Left lung (tissue), 10 donors: ENCODE data around the gene ACP6. TPM values are rescaled to one million over a fixed set of nuclear protein-coding genes. Genes with fewer than 3 reads are reported as not detected.

Experiments used
- ATAC-seq: fragments of 200-7000 bp; cut with Tn5 transposase; one replicate; pipeline ENCODE4 v1.9.1; 2020; ENCODE audit warnings: moderate library complexity
- DNase-seq, 4 donors: peaks; one replicate each; pipeline ENCODE4 v3.0.0-alpha.2; 2013 to 2020
- H3K27ac ChIP-seq, 2 donors: fragments of 200-600 bp; sonication (generic) in 1 of 2; one replicate each; pipeline versions ENCODE4 v1.5.0 to v1.8.0; 2020 to 2021
- H3K27me3 ChIP-seq, 2 donors: fragments of 200-600 bp; sonication (generic) in 1 of 2; one replicate each; pipeline versions ENCODE4 v1.5.0 to v1.8.0; 2020 to 2021
- H3K36me3 ChIP-seq, 2 donors: fragments of 200-600 bp; sonication (generic) in 1 of 2; one replicate each; pipeline versions ENCODE4 v1.5.0 to v1.8.0; 2020 to 2021
- H3K4me1 ChIP-seq, 2 donors: fragments of 200-600 bp; one replicate each; pipeline ENCODE4 v1.8.0; 2021
- H3K4me3 ChIP-seq, 2 donors: fragments of 200-600 bp; sonication (generic) in 1 of 2; one replicate each; pipeline versions ENCODE4 v1.5.0 to v1.8.0; 2020 to 2021; ENCODE audit warnings: mild to moderate bottlenecking in 1 of 2
- H3K9me3 ChIP-seq, 2 donors: fragments of 200-600 bp; sonication (generic) in 1 of 2; one replicate each; pipeline versions ENCODE4 v1.5.0 to v1.8.0; 2020 to 2021
- CTCF ChIP-seq, 2 donors: fragments of 200-600 bp; sonication (generic) in 1 of 2; IDR thresholded peaks; one replicate each; pipeline versions ENCODE4 v1.5.0 to v1.8.0; 2021; ENCODE audit warnings: antibody characterized with exemption in 2 of 2
- intact Hi-C, 2 donors: fragments of 100-400 bp; cut with DNase I; formaldehyde crosslinking; loops; one replicate each; pipeline versions ENCODE4 v1.11.2 to v1.14.2; 2022
- polyA plus RNA-seq, 6 donors: library from polyadenylated mRNA; unstranded; fragments of 120-200 nt; gene quantifications; one replicate each; pipeline ENCODE4 v1.2.1, GENCODE V29; 2013; ENCODE audit not compliant: insufficient read length in 6 of 6
- total RNA-seq, 2 donors: library from RNA; stranded (reverse); fragmentation: NEBNext Ultra II Directional; extraction: Animal tissue kit (Norgen Biotek cat#: 25700); gene quantifications; one replicate each; pipeline ENCODE4 v1.2.1, GENCODE V29; 2021
- donor health status: DM: no; HTN: yes; CAD: no.
- donor health status: DM: no; HTN: no; CAD: no.

Gene ACP6
- total and polyA plus RNA-seq, 8 donors = 14.1 to 25.2 (median 22.8) TPM

- peak; percentile 34 to 90 (median 75) for DNase-seq
- H3K4me1 ChIP-seq = peaks cover 0 to 17% of the 10 kb centered on the region in 2 donors
- H3K36me3 ChIP-seq = peaks cover 0 to 11% of the 10 kb centered on the region in 2 donors
- H3K9me3 ChIP-seq = no peaks in the 10 kb centered on the region
- H3K27me3 ChIP-seq = no peaks in the 10 kb centered on the region
- TF ChIP-seq CTCF (IDR thresholded peaks at IDR 0.05) = peak; percentile 88 to 91
- intact Hi-C loops = loop anchor here in 1 of 2 donors (10.0 kb wide), 1 partner anchor 254 kb away; no protein-coding TSS in a partner anchor
- no peak overlapping the region for H3K4me3 ChIP-seq
- peak; percentile 99 for ATAC-seq
- no peak overlapping the region for H3K27ac ChIP-seq
Measured at GRCh38 chr1:147640553-147641165, 29.7 kb downstream of the ACP6 start.

GRCh38 chr1:147636314-147636713 is 34.0 kb downstream of the ACP6 start:
- DNase-seq (no peak), ATAC-seq (no peak)
- no peaks in the 10 kb centered on the region for H3K27me3 ChIP-seq
- TF ChIP-seq CTCF (IDR thresholded peaks at IDR 0.05) = no peak
- no peaks in the 10 kb centered on the region for H3K9me3 ChIP-seq
- no peaks in the 10 kb centered on the region for H3K36me3 ChIP-seq
- peaks cover 0 to 26% of the 10 kb centered on the region in 2 donors for H3K4me1 ChIP-seq
- no peak overlapping the region for H3K4me3 ChIP-seq
- intact Hi-C loops = loop anchor here in 1 of 2 donors (10.0 kb wide), 1 partner anchor 132 kb away; no protein-coding TSS in a partner anchor
- peak overlapping the region in 1 of 2 donors; percentile 83 for H3K27ac ChIP-seq

DNA sequence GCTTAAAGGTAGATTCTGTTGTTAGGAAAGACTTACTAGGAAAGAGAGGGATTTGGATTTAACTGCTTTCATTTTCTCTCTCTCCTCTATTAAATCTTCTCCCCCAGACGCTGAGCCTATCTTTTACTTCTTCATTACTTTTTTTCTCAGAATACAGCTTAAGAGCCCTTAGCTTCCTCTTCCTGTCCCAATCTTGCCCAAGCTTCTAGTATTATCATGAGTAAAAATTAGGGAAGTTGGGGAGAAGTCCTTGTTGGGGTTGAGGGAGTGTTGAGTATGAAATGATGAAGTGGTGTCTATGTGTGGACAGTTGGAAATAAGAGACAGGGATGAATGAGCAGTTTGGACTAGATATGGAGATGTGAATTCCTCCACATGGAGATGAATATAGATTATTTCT is 35.0 kb downstream of the ACP6 start:
- intact Hi-C loops = loop anchor here in 1 of 2 donors (10.0 kb wide), 1 partner anchor 131 kb away; no protein-coding TSS in a partner anchor
- no peak for TF ChIP-seq CTCF (IDR thresholded peaks at IDR 0.05)

DNA sequence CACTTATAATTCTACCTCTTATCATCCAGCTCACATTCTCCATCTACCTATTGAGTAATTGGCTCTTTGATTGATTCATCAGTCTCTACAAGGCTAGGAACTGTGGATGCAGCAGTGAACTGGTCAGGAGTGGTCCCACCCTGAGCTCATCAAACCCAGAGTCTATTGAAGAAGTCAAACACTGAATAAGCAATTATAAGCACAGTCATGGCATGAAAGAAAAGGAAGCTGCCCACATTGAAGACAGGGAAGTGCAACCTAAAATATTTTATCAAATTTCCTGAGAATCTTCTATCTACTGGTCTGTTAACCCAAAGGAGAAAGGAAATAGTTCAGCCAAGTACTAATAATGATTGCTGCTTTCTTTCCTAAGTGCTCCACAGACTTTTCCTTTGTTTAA is 35.7 kb downstream of the ACP6 start:
- TF ChIP-seq CTCF (IDR thresholded peaks at IDR 0.05) = no peak
- H3K4me3 ChIP-seq = no peak overlapping the region
- ATAC-seq = peak; percentile 24
- no peaks in the 10 kb centered on the region for H3K27me3 ChIP-seq
- H3K4me1 ChIP-seq = peaks cover 0 to 17% of the 10 kb centered on the region in 2 donors
- no peak for DNase-seq
- intact Hi-C loops = loop anchor here in 1 of 2 donors (10.0 kb wide), 1 partner anchor 130 kb away; no protein-coding TSS in a partner anchor
- no peaks in the 10 kb centered on the region for H3K36me3 ChIP-seq
- peak overlapping the region in 1 of 2 donors; percentile 83 for H3K27ac ChIP-seq
- no peaks in the 10 kb centered on the region for H3K9me3 ChIP-seq

More for the DNA sequence above, 35.0 kb downstream of the ACP6 start:
- Histone ChIP-seq H3K9me3 (no peaks in the 10 kb centered on the region), H3K36me3 (no peaks in the 10 kb centered on the region), H3K4me3 (no peak overlapping the region), H3K4me1 (peaks cover 0 to 17% of the 10 kb centered on the region in 2 donors), H3K27ac (peak overlapping the region in 1 of 2 donors; percentile 83), H3K27me3 (no peaks in the 10 kb centered on the region)
- DNase-seq = no peak
- peak; percentile 67 for ATAC-seq

GRCh38 chr1:147633759-147634158 is 36.6 kb downstream of the ACP6 start:
- Histone ChIP-seq H3K4me1 (peaks cover 0 to 18% of the 10 kb centered on the region in 2 donors), H3K4me3 (no peak overlapping the region), H3K27ac (no peak overlapping the region), H3K36me3 (no peaks in the 10 kb centered on the region), H3K9me3 (no peaks in the 10 kb centered on the region), H3K27me3 (no peaks in the 10 kb centered on the region)
- TF ChIP-seq CTCF (IDR thresholded peaks at IDR 0.05) = no peak
- ATAC-seq (no peak), DNase-seq (no peak)
- intact Hi-C loops = loop anchor here in 1 of 2 donors (10.0 kb wide), 1 partner anchor 129 kb away; no protein-coding TSS in a partner anchor
